ENCODE results near the gene ATP13A2. TPM values are rescaled to one million over a fixed set of nuclear protein-coding genes. Genes with fewer than 3 reads are reported as not detected.

The ATP13A2 gene
- total RNA-seq, 2 experiments from 2014 or later = 25.0 to 28.8 TPM

DNA sequence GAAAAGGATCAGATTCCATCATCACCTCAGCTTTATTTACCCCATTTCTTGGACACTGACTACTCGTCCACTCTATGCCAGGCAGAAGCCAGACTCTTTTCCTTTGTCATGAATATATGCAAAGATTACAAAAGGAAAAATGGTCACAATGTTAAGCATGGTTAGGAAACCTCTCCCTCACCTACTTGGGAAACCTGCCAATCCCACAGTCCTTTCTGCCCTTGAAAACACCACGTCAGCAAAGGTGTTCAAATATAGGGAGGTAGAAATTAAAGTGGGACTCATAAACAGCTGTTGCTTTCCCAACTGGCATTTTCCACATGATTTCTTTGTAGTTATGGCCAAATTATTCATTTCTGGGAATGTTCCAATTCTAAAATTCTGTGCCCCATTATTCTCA lies 16.2 kb upstream of the ATP13A2 start:
- no peak overlapping the region for H3K27ac ChIP-seq (ENCODE audit: low read depth, low read length, poor library complexity, severe bottlenecking)
- TF ChIP-seq EZH2phosphoT487 (IDR thresholded peaks at IDR 0.05; ENCODE audit: borderline replicate concordance, low read depth, low read length) = no peak
- TF ChIP-seq, protein P1, sequence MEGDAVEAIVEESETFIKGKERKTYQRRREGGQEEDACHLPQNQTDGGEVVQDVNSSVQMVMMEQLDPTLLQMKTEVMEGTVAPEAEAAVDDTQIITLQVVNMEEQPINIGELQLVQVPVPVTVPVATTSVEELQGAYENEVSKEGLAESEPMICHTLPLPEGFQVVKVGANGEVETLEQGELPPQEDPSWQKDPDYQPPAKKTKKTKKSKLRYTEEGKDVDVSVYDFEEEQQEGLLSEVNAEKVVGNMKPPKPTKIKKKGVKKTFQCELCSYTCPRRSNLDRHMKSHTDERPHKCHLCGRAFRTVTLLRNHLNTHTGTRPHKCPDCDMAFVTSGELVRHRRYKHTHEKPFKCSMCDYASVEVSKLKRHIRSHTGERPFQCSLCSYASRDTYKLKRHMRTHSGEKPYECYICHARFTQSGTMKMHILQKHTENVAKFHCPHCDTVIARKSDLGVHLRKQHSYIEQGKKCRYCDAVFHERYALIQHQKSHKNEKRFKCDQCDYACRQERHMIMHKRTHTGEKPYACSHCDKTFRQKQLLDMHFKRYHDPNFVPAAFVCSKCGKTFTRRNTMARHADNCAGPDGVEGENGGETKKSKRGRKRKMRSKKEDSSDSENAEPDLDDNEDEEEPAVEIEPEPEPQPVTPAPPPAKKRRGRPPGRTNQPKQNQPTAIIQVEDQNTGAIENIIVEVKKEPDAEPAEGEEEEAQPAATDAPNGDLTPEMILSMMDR (conservative IDR thresholded peaks at IDR 0.05; ENCODE audit: low read length) = no peak
- no peaks in the 10 kb centered on the region for H4K20me1 ChIP-seq (ENCODE audit: insufficient read depth, low read length)
- H3K4me3 ChIP-seq (ENCODE audit: low read depth, low read length, poor library complexity, severe bottlenecking) = no peak overlapping the region
- H3K79me2 ChIP-seq (ENCODE audit: insufficient read depth, low read depth, low read length) = no peaks in the 10 kb centered on the region
- no TSS peak for BruUV-seq (replicated peaks)
- ChIA-PET CTCF (ENCODE audit: unreplicated experiment) (no interaction called here), POLR2A (no interaction called here)
- no peaks in the 10 kb centered on the region for H3K9me2 ChIP-seq (ENCODE audit: insufficient read depth, low read length)
- H3K9me3 ChIP-seq (ENCODE audit: low read length) = no peaks in the 10 kb centered on the region
- DNase-seq (ENCODE audit: low spot score) = no peak
- no peaks in the 10 kb centered on the region for H3K4me1 ChIP-seq (ENCODE audit: insufficient read depth, low read length, poor library complexity, severe bottlenecking)
- H2AFZ ChIP-seq (ENCODE audit: low read length) = no peak overlapping the region
- peaks cover 94% of the 10 kb centered on the region for H3K36me3 ChIP-seq (ENCODE audit: insufficient read depth, low read length)
- intact Hi-C loops (cut with micrococcal nuclease; ENCODE audit: unreplicated experiment) = no loop called here
- H3K4me2 ChIP-seq (ENCODE audit: low read length) = no peak overlapping the region

DNA sequence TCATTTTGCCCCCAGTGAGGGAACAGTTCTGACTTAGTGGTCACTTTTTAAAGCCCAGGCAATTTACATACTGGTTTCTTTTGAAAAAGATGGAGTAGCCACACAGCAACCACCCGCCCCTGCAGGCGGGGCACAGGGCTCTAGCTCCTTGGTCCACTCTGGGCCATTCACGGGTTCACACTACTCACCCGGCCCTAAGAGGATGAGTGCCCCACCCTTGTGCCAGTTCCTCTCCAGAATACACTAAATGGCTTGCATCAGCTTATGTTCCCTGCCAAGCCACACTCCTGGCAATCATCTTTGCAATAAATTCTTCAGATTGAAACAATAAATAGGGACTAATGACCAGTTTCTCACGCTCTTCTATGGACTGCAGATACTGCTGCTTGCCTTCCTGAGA lies 15.7 kb upstream of the ATP13A2 start:
- H4K20me1 ChIP-seq (ENCODE audit: insufficient read depth, low read length) = no peaks in the 10 kb centered on the region
- no peak overlapping the region for H2AFZ ChIP-seq (ENCODE audit: low read length)
- DNase-seq (ENCODE audit: low spot score) = no peak
- no peak for TF ChIP-seq EZH2phosphoT487 (IDR thresholded peaks at IDR 0.05; ENCODE audit: borderline replicate concordance, low read depth, low read length)
- TF ChIP-seq, protein P1 (conservative IDR thresholded peaks at IDR 0.05; ENCODE audit: low read length) = no peak
- H3K4me1 ChIP-seq (ENCODE audit: insufficient read depth, low read length, poor library complexity, severe bottlenecking) = no peaks in the 10 kb centered on the region
- H3K36me3 ChIP-seq (ENCODE audit: insufficient read depth, low read length) = peaks cover 94% of the 10 kb centered on the region
- ChIA-PET CTCF (ENCODE audit: unreplicated experiment) (no interaction called here), POLR2A (no interaction called here)
- no peak overlapping the region for H3K4me3 ChIP-seq (ENCODE audit: low read depth, low read length, poor library complexity, severe bottlenecking)
- H3K4me2 ChIP-seq (ENCODE audit: low read length) = no peak overlapping the region
- intact Hi-C loops (cut with micrococcal nuclease; ENCODE audit: unreplicated experiment) = no loop called here
- H3K9me2 ChIP-seq (ENCODE audit: insufficient read depth, low read length) = no peaks in the 10 kb centered on the region
- H3K79me2 ChIP-seq (ENCODE audit: insufficient read depth, low read depth, low read length) = no peaks in the 10 kb centered on the region
- no TSS peak for BruUV-seq (replicated peaks)
- H3K9me3 ChIP-seq (ENCODE audit: low read length) = no peaks in the 10 kb centered on the region
- H3K27ac ChIP-seq (ENCODE audit: low read depth, low read length, poor library complexity, severe bottlenecking) = no peak overlapping the region

DNA sequence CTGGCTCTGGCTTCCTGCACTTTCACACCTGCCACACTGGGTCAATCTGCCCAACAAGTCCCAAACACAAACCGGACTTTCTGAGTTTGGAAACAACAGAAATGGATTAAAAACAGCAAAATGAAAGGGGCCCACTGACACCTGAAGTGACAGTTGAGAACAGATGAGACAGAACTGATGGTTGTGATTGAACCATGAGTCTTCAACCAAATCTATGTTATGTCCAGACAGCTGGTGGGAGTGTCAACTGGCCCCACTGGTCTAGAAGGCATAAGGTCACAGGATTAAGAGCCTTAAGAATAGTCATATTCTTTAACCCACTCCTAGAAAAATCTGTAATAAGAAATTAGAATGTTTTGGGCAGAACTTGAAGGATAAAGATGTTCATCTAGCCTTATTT lies 13.0 kb upstream of the ATP13A2 start:
- Histone ChIP-seq H3K4me1 (ENCODE audit: insufficient read depth, low read length, poor library complexity, severe bottlenecking) (no peaks in the 10 kb centered on the region), H3K4me3 (ENCODE audit: low read depth, low read length, poor library complexity, severe bottlenecking) (no peak overlapping the region), H3K27ac (ENCODE audit: low read depth, low read length, poor library complexity, severe bottlenecking) (no peak overlapping the region), H3K79me2 (ENCODE audit: insufficient read depth, low read depth, low read length) (no peaks in the 10 kb centered on the region), H3K4me2 (ENCODE audit: low read length) (no peak overlapping the region), H2AFZ (ENCODE audit: low read length) (no peak overlapping the region), H3K36me3 (ENCODE audit: insufficient read depth, low read length) (peaks cover 97% of the 10 kb centered on the region), H3K9me2 (ENCODE audit: insufficient read depth, low read length) (no peaks in the 10 kb centered on the region), H4K20me1 (ENCODE audit: insufficient read depth, low read length) (no peaks in the 10 kb centered on the region), H3K9me3 (ENCODE audit: low read length) (no peaks in the 10 kb centered on the region)
- TF ChIP-seq, protein P1 (conservative IDR thresholded peaks at IDR 0.05; ENCODE audit: low read length) = no peak
- no peak for TF ChIP-seq EZH2phosphoT487 (IDR thresholded peaks at IDR 0.05; ENCODE audit: borderline replicate concordance, low read depth, low read length)
- no TSS peak for BruUV-seq (replicated peaks)
- CTCF ChIA-PET (ENCODE audit: unreplicated experiment) = no interaction called here
- intact Hi-C loops (cut with micrococcal nuclease; ENCODE audit: unreplicated experiment) = no loop called here
- POLR2A ChIA-PET = interaction anchor here (0.6 kb wide), 1 partner anchor 333 kb away, joined by 3 read pairs; no protein-coding TSS in a partner anchor
- no peak for DNase-seq (ENCODE audit: low spot score)
